ENCODE results near the gene MAGEA2. TPM values are rescaled to one million over a fixed set of nuclear protein-coding genes. Genes with fewer than 3 reads are reported as not detected.
"Not testable (repeated sequence)": the region's sequence is repeated elsewhere in the genome, so short reads cannot be mapped to it uniquely, and the experiment has no call there.

The MAGEA2 gene
- not detected for polyA plus RNA-seq (ENCODE audit: insufficient read depth in 1 of 5, insufficient read length in 5 of 5, low replicate concordance in 1 of 5)
- long read RNA-seq, donor 1: 0 reads
- long read RNA-seq, donor 2: 0 reads
- long read RNA-seq, donor 3: 0 reads
- long read RNA-seq, donor 4: 0 reads
- long read RNA-seq, donor 5: 0 reads
- long read RNA-seq, donor 6: 0 reads
- long read RNA-seq, donor 7: 0 reads
- long read RNA-seq, donor 8: 0 reads

GRCh38 chrX:152753686-152754650, at the start of gene MAGEA2:
Gene MAGEA2, minus strand, starts transcription at chrX:152753842. Its CDS starts 2,479 bp downstream, at chrX:152751363.
- not testable (repeated sequence) for DNase-seq

GRCh38 chrX:152798945-152799344, 45.3 kb upstream of the MAGEA2 start:
- DNase-seq: no peak

GRCh38 chrX:152787062-152787461, 33.4 kb upstream of the MAGEA2 start:
- DNase-seq: not testable (repeated sequence)

- not testable (repeated sequence) for DNase-seq
Observed at GRCh38 chrX:152769549-152770289, 16.1 kb upstream of the MAGEA2 start, which contains the start of gene MAGEA6. Gene MAGEA6, minus strand, starts transcription at chrX:152769689. Its CDS starts 2,039 bp downstream, at chrX:152767650.

- not testable (repeated sequence) for DNase-seq
Observed at GRCh38 chrX:152766562-152766961, 12.9 kb upstream of the MAGEA2 start.

- DNase-seq: not testable (repeated sequence)
Observed at GRCh38 chrX:152761582-152761981, 7.9 kb upstream of the MAGEA2 start.

GRCh38 chrX:152759544-152759943, 5.9 kb upstream of the MAGEA2 start:
- not testable (repeated sequence) for DNase-seq

GRCh38 chrX:152758918-152759317, 5.3 kb upstream of the MAGEA2 start, which contains the start of gene CSAG3:
Gene CSAG3, plus strand, starts transcription at chrX:152759218.
- DNase-seq: not testable (repeated sequence)

GRCh38 chrX:152754871-152755270, 1.2 kb upstream of the MAGEA2 start:
- not testable (repeated sequence) for DNase-seq

GRCh38 chrX:152738560-152738959, 15.1 kb downstream of the MAGEA2 start:
- no peak for DNase-seq

GRCh38 chrX:152736528-152736927, 17.1 kb downstream of the MAGEA2 start:
- not testable (repeated sequence) for DNase-seq

- DNase-seq: no peak
Observed at GRCh38 chrX:152735860-152736511, 17.7 kb downstream of the MAGEA2 start.

GRCh38 chrX:152735101-152735500, 18.5 kb downstream of the MAGEA2 start:
- DNase-seq: no peak

- not testable (repeated sequence) for DNase-seq
Observed at GRCh38 chrX:152734143-152734858, 19.3 kb downstream of the MAGEA2 start.

GRCh38 chrX:152733261-152733975, 20.2 kb downstream of the MAGEA2 start, which contains the start of the genes CSAG1 and MAGEA12:
Gene CSAG1, minus strand, starts transcription at chrX:152733721. Its CDS starts 1,261 bp downstream, at chrX:152732460.
Gene MAGEA12, plus strand, starts transcription at chrX:152733757. Its CDS starts 2,405 bp downstream, at chrX:152736162.
- DNase-seq: no peak

GRCh38 chrX:152725409-152725808, 28.2 kb downstream of the MAGEA2 start:
- no peak for DNase-seq

GRCh38 chrX:152713815-152714787, 39.5 kb downstream of the MAGEA2 start, which contains the start of gene MAGEA2B:
Gene MAGEA2B, plus strand, starts transcription at chrX:152714628. Its CDS starts 2,479 bp downstream, at chrX:152717107.
- DNase-seq: not testable (repeated sequence)

- not testable (repeated sequence) for DNase-seq
Observed at GRCh38 chrX:152713195-152713594, 40.4 kb downstream of the MAGEA2 start.
